Measurements from ENCODE around the gene METTL22.

METTL22 gene

DNA sequence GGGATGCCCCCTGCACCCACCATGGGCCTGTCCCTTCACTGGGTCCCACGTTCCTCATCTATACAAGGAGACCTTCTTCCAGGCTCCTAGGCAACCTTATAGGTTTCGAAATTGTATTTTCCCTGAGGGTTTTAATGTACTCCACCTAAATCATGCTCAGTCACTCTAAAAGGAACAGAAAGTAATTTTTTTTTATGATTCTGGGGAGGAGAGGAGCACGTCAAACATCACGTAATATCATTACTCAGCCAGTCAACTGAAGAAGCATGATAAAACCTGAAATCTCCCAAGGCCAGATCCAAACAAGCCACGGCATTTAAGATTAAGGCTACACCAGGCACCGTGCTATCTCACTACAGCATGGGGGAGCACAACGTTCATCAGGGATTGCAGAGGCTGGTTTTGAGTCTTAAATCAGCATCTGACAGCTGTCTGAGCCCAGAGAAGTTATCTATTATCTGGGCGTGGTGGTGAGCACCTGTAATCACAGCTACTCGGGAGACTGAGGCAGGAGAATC lies 27.3 kb upstream of the METTL22 start:
- no peak for DNase-seq (ENCODE audit: low read depth in 1 of 2, low spot score in 1 of 2)

DNA sequence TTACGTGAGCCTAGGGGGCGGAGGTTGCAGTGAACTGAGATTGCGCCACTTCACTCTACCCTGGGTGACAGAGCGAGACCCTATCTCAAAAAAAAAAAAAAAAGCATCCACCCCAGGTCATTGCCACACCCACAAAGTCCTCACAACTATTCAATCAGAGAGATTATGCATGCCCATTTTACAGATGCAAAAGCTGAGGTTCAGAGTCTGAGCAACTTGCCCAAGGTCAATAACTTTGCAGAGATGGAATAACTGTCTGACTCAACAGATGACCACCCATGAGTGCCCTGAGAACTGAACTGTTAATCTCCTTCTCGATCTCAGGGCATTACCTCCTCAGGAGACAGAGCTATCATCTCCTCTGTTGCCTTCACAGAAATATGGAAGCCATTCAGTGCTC lies 25.7 kb upstream of the METTL22 start:
- no peak for DNase-seq (ENCODE audit: low read depth in 1 of 2, low spot score in 1 of 2)

DNA sequence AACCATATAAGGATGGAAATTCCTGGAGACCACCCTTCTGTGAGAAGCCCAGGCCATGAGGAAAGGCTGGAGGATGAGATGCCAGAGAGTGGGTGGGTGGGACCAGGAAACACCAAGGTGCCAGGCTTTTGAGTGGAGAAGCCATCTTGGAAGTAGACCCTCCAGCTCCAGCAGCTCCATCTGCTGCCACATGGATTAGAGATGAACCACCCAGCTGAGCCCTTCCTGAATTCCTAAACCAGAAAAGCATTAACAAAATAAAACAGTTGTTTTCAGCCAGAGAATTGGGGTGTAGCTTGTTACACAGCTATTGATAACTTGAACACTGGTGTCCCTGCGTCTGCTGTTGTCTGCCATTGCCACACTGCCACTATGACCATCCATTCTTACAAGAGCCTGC lies 24.9 kb upstream of the METTL22 start:
- DNase-seq (ENCODE audit: low read depth in 1 of 2, low spot score in 1 of 2): no peak

DNA sequence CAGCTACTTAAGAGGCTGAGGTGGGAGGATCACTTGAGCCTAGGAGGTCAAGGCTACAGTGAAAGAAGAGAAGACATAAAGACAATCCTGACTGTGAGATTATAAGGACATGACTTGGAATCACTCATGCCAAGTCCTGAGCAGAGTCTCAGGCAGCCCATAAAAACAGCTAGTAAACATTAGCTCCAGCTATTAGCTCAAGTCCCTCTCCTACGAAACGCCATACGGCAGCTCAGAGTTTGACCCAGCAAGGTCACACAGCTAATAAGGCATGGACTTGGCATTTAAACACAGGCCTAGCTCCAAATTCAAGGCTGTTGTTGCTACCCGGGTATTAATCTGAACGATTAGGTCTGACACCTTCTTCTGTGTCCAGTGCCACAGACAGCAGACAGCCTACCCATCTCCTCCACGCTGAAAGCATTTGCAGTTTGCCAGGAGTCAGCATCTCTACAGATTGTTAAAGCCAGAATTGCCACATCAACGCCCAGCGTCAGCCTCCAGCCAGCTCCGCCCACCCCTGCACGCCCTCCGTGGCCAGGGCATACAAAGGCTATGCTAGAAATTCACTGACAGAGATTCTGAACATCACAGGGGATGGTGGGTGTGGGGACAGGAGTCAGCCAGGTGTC lies 21.2 kb upstream of the METTL22 start:
- DNase-seq (ENCODE audit: low read depth in 1 of 2, low spot score in 1 of 2): no peak

DNA sequence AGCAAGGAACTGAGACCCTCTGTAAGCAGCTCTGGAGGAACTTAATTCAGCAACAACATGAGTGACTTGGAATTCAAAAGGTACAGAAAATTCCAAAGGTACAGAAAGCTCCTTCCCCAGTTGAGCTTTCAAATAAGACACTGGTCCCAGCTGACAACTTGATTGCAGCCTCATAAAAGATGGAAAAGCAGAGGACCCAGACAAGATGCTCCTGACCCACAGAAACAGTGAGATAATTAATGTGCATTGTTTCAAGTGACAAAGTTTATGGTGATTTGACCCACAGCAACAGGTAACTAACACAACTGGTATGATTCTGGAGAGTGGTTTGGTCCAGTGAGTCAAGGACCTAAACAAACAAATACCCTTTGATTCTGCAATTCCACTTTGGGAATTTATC lies 15.9 kb upstream of the METTL22 start:
- DNase-seq (ENCODE audit: low read depth in 1 of 2, low spot score in 1 of 2): no peak

DNA sequence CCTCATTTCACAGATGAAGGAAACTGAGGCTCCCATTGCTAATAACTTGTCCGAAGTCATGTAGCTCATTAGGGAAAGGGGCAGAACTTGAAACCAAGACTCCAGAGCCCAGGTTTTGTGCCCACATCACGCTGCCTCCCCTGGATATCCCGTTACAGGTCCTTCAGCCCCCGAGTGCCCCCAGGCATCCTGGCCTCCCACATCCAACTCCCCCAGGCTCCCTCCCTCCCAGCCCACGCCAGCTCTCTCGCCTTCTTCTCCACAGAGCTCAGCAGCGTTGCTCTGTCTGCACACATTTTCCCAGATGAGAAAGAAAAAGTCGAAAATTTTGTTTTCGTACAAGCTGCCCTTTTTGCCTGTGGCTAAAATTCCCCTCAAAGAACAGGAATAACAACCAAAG lies 14.3 kb upstream of the METTL22 start:
- no peak for DNase-seq (ENCODE audit: low read depth in 1 of 2, low spot score in 1 of 2)

DNA sequence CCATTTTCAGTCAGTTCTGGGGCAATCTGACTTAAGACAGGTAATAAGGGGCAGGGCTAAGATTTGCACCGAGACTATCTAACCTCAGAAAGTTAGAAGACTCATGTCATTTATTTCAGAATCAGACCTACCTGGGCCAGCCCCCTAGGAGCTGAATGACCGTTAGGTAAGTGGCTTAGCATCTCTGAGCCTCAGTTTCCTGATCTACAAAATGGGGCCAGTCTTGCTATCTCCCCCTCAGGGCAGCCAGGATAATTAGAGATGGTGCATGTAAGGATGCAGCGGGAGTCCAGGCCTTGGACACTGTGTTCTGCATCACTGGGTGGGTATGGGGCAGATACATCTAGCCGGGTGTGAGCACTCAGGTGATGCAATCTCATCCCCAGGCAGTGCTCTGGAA lies 10.4 kb upstream of the METTL22 start:
- no peak for DNase-seq (ENCODE audit: low read depth in 1 of 2, low spot score in 1 of 2)

DNA sequence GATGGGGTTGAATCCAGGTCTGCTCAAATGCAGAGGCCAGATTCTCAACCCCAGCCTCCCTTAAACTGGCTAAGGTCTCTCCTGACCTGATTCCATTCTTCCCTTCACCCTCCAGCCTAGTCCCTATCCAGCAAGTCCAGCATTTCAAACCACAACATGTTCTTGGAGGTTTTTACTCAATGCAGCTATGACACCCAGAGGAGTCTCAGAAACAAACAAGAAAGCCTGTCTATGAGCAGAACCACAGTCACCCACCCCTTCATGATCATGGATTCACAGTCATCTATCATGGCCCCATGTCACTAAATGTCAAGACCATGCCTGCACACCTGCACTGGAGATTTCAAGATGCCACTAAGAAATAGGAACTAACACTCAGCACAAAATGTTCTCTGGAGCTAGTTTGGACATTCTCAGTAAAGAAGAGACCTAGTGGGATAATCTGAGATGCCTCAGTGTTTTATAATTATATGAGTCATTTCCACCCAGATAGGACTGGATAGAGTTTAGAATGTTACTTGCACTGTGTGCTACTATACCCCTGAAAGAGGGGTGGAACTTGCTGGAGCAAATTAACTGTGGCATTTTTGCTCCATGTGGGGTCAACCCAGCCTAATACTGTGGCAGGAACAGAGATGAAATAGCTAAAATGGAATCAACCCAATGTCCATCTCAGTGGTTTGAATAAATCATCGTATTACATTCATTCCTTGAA lies 9.5 kb upstream of the METTL22 start:
- no peak for DNase-seq (ENCODE audit: low read depth in 1 of 2, low spot score in 1 of 2)

DNA sequence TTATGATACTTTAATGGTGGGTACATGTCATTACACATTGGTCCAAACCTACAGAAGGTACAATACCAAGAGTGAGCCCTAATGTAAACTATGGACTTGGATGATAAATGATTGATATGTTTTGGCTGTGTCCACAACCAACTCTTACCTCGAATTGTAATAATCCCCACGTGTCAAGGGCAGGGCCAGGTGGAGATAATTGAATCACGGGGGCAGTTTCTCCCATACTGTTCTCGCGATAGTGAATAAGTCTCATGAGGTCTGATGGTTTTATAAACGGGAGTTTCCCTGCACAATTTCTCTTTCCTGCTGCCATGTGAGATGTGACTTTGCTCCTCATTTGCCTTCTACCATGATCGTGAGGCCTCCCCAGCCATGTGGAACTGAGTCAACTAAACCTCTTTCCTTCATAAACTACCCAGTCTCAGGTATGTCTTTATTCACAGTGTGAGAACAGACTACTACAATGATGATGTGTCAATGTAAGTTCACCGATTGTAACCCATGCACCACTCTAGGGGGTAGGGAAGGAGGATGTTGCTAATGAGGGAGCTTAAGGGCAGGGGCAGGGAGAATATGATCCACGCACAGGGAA lies 7.0 kb upstream of the METTL22 start:
- DNase-seq (ENCODE audit: low read depth in 1 of 2, low spot score in 1 of 2): no peak

DNA sequence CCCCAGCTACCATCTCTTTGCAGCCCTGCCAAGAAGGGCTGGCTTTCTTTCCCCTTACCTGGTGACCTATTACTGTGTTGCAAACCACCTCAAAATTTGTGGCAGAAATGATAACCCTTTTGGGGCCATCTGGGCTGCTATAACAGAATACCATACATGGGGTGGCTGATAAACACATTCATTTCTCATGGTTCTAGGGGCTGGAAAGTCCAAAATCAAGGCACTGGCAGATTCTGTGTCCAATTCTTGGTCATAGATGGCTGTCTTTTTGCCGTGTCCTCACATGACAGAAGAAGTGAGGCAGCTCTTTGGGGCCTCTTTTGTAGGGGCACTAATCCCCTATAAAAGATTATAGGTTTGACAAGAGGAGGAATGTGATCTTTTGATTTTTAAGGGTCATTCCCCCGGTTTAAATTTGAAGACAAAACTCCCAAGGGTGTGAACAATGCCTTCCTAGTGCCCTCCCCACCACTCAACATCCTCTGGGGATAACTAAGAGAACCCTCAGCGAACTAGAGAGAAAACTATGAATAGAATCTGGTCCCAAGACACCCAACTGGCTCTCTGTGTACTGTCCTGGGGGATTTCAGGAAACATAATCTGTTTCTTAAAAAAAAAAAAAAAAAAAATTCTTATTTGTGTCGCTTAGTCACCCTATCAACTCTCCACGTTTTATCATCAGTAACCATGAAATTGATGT lies 1.7 kb upstream of the METTL22 start:
- no peak for DNase-seq (ENCODE audit: low read depth in 1 of 2, low spot score in 1 of 2)

DNA sequence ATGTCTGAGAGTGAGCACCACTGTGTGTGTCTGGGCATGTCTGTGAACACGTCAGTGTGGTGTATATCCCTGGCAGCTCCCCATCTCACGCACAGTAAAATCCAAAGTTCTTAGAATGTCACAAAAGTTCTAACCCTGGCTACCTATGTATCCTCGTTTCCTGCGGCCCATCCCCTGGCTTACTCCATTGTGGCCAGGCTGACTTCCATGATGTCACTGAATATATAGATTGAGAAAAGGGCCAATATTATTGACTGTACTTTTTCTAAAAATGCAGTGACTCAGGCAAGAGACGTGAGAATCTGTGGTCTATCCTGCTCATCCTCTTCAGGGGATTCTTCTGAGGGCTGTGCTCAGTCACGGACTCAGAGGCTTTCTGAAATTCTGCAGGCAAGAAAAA lies 963 bp upstream of the METTL22 start:
- no peak for DNase-seq (ENCODE audit: low read depth in 1 of 2, low spot score in 1 of 2)

DNA sequence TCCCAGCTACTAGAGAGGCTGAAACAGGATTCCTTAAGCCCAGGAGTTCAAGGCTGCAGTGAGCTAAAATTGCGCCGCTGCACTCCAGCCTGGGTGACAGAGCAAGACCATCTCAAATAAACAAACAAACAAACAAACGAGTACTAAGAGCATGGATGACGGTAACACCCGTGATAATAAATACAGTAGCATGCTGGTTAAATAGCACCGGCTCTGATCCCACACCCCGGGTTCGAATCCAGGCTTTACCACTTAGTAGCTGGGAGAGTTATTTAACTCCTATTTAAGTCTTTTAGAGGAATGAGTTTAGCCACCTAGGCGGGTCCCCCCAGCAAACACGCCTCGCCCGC lies 301 bp upstream of the METTL22 start:
- DNase-seq (ENCODE audit: low read depth in 1 of 2, low spot score in 1 of 2): no peak

DNA sequence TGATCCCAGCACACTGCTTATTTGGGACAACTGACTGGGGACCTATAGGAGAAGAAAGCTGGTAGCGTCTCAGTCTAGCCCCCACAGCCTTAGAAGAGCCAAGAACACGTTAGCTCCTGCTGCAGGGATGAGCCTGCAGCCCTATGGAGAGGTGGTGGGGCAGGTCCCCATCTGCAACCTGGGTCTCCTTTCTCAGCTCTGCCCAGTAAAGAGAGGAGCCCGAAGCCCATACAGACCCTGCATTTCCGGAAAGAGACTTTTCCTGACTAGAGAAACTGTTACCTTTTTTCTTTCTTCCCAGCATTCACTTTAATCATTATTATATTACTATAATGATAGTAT lies 788 bp downstream of the METTL22 start:
- DNase-seq (ENCODE audit: low read depth in 1 of 2, low spot score in 1 of 2): no peak

DNA sequence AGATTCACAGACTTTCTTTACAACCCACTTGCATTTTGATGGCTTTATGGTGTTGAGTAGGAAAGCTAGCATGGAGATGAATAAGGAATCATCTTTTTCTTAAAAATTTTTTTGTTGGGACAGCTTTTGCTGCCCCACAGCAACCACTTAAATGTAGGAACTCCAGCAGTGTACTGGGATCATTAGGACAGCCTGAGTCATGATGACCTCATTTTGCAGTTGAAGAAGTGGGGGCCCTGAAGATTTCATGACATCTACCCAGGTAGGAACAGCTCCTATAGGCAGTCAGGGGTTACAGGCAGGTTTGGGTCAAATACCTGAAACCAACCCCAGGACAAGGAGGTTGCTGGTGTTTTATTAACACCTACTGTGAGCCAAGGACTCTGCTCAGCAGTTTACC lies 2.1 kb downstream of the METTL22 start:
- no peak for DNase-seq (ENCODE audit: low read depth in 1 of 2, low spot score in 1 of 2)

DNA sequence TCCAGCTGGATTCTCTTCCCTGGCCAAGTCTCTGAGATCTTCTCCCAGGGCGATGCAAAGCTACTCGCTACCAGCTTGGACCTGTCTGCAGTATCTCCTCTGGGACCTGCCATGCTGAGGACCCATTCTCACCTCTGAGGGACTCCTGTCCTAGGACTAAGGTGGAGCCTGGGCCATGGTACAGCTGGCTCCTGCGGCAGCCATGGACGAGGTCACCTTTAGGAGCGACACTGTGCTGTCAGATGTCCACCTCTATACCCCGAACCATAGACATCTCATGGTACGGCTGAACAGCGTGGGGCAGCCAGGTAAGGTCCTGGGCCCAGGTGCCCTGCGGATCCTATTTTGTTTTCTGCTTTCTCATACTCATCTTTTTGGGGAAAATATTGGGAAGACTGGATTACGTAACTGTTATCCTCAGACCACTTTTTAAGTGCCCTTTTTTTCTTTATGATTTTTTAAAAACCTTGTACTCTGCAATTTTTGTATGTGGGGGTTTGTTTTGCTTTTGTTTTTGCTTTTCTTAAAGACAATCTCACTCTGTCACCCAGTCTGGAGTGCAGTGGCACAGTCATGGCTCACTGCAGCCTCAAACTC lies 4.1 kb downstream of the METTL22 start:
- no peak for DNase-seq (ENCODE audit: low read depth in 1 of 2, low spot score in 1 of 2)

DNA sequence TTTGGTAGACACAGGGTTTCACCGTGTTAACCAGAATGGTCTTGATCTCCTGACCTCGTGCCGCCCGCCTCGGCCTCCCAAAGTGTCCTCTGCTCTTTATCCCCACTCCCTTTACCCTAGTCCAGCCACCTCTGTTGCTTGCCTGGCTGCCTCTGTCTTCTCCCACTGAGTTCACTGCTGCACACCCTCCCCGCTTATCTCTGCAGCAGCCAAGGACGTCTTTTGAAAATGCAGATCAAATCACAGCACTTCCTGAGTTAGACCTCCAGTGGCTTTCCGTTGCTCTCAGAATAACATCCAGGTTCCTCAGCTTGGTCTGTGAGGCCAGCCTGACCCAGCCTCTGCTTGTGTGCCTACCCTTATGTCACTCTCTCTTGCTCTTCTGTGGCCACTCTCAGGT lies 5.4 kb downstream of the METTL22 start:
- no peak for DNase-seq (ENCODE audit: low read depth in 1 of 2, low spot score in 1 of 2)

DNA sequence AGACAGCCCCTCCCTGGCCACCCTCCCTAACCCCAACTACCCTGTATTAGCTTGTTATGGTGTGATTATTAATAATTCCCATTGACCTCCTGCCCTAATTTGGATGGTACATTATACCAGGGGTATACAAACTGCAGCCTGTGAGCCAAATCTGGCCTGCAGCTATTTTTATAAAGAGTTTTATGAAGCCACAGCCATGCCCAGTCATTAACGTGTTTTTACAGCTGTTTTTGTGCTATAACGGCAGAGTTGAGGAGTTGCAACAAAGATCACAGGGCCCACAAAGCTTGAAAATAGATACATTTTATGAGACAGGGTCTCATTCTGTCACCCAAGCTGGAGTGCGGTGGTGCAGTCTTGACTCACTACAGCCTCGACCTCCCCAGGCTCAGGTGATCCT lies 6.0 kb downstream of the METTL22 start:
- no peak for DNase-seq (ENCODE audit: low read depth in 1 of 2, low spot score in 1 of 2)

DNA sequence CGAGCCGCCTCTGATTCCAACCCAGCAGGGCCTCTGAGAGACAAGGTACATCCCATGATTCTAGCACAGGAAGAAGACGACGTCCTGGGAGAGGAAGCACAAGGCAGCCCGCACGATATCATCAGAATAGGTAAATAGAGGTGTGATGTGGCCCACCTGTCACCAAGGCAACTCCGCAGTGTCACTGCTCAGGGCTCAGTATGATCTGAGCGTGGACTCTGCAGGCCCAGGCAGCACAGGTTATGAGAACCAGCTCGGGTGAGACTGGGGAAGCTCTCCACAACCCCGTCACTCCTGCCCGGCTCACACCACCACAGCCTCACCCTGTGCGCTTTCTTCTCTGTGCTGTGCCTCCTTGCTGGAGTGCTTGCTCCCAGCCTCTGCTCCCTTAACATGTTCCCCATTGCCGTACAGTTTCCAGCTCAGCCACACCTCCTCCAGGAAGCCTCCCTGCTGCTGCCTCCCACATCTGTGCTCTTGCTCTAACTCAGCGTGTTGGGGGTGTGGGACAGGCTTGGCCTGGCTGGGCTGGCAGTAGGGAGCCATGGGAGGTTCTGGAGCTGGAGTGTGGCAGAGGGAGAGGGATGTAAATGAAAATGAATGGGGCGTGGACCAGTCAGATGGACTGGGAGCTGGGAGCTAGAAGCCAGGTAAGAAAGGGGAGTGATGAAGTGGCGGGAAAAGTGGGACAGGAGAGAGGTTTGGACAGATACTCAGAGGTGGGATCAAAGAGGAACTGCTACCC lies 7.7 kb downstream of the METTL22 start:
- DNase-seq (ENCODE audit: low read depth in 1 of 2, low spot score in 1 of 2): no peak

DNA sequence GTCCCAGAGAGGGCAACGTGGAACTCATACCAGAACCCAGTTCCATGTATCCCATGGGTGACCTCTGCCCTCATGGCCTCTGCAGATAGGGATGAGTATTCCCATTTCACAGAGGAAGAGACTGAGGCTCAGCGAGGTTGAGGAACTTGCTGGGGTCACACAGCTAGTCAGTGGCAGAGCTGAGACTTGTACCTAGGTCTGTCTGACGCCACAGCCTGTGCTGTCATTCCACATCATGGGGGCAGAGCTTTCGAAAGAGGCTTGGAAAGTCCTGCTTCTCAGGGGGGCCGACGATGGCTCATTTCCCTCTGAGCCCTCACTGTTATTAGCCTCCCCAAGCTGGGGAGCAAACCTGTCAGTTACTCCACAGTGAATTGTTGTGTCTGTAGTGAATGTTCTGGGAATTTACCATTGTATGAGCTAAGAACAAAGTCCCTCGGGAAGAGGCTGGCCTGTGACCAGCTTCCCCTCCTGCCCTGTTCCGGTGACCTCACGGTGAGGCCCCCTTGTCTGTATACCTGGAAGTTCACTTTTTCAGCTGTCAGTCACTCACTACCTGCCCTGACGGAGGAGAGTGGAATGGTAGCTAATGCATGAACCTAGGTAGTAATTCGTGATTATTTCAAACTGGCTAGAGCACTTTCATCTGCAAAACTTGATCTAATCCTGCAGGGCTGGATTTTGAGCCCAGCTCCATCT lies 8.9 kb downstream of the METTL22 start:
- no peak for DNase-seq (ENCODE audit: low read depth in 1 of 2, low spot score in 1 of 2)

DNA sequence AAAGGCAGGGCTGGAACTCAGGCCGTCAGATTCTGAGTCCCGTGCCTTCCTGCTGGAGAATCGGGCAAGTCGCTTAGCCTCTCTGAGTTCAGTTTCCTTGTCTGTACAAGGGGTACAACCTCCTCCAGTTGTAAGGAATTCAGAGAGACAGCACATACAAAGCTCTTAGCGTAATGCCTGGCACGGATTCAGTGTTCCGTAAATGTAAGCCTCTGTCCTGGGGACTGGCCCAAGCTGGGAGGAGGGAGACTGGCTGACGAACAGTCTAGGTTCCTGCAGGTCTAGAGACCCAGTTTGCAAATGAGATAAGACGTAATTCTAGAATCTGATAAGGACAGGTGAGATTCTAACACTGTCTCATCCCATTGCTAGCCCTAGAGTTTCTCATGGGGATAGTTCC lies 9.9 kb downstream of the METTL22 start:
- DNase-seq (ENCODE audit: low read depth in 1 of 2, low spot score in 1 of 2): no peak
